SK-N-SH treated with all-trans-retinoic acid at 6 μM for 48 hours (cell line): ENCODE data around the gene GMEB2.

ENCODE experiments used
- ATAC-seq: fragments of 200-7000 bp; cut with Tn5 transposase; 3 replicates; pipeline ENCODE4 v1.9.1; 2020; ENCODE audit warnings: mild to moderate bottlenecking, moderate library complexity
- ARNTL ChIP-seq: fragments of 450-650 bp; formaldehyde crosslinking; IDR thresholded peaks from 2 replicates; pipeline ENCODE4 v1.5.0; 2020; ENCODE audit warnings: low read depth, mild to moderate bottlenecking, moderate library complexity, borderline replicate concordance
- BACH2 ChIP-seq: fragments of 250-450 bp; sonication (Bioruptor Pico); IDR thresholded peaks from 2 replicates; pipeline ENCODE4 v1.9.0; 2021; ENCODE audit warnings: mild to moderate bottlenecking, borderline replicate concordance
- CSDC2 ChIP-seq: fragments of 250-450 bp; sonication (Bioruptor Pico); IDR thresholded peaks from 2 replicates; pipeline ENCODE4 v1.5.0; 2020; ENCODE audit warnings: mild to moderate bottlenecking, moderate library complexity
- CSRNP3 ChIP-seq: fragments of 250-450 bp; sonication (Bioruptor Pico); IDR thresholded peaks from 2 replicates; pipeline ENCODE4 v1.5.1; 2021; ENCODE audit warnings: mild to moderate bottlenecking, moderate library complexity
- ESRRG ChIP-seq: fragments of 250-450 bp; sonication (Bioruptor Pico); IDR thresholded peaks from 2 replicates; pipeline ENCODE4 v1.6.1; 2021; ENCODE audit warnings: mild to moderate bottlenecking
- GLIS3 ChIP-seq: fragments of 250-450 bp; sonication (Bioruptor Pico); IDR thresholded peaks from 2 replicates; pipeline ENCODE4 v1.5.0; 2020; ENCODE audit warnings: mild to moderate bottlenecking, moderate library complexity
- ISL1 ChIP-seq: fragments of 250-450 bp; sonication (Bioruptor Pico); IDR thresholded peaks from 2 replicates; pipeline ENCODE4 v2.1.2; 2022; ENCODE audit warnings: mild to moderate bottlenecking, moderate library complexity
- OSR1 ChIP-seq: fragments of 250-450 bp; sonication (Bioruptor Pico); IDR thresholded peaks from 2 replicates; pipeline ENCODE4 v1.8.0; 2022; ENCODE audit warnings: moderate library complexity, mild to moderate bottlenecking, inconsistent platforms
- POU6F1 ChIP-seq: fragments of 250-450 bp; sonication (Bioruptor Pico); IDR thresholded peaks from 2 replicates; pipeline ENCODE4 v1.8.0; 2021; ENCODE audit warnings: low read depth, mild to moderate bottlenecking, moderate library complexity, borderline replicate concordance
- PPARA ChIP-seq: fragments of 250-450 bp; sonication (Bioruptor Pico); IDR thresholded peaks from 2 replicates; pipeline ENCODE4 v1.5.0; 2020; ENCODE audit warnings: mild to moderate bottlenecking, borderline replicate concordance
- RARB ChIP-seq: fragments of 250-450 bp; sonication (Bioruptor Pico); IDR thresholded peaks from 2 replicates; pipeline ENCODE4 v1.8.0; 2021; ENCODE audit warnings: mild to moderate bottlenecking, moderate library complexity
- SNAI2 ChIP-seq: fragments of 250-450 bp; sonication (Bioruptor Pico); IDR thresholded peaks from 2 replicates; pipeline ENCODE4 v1.5.0; 2020; ENCODE audit warnings: mild to moderate bottlenecking, moderate library complexity
- TCF4 ChIP-seq: fragments of 250-450 bp; sonication (Bioruptor Pico); IDR thresholded peaks from 2 replicates; pipeline ENCODE4 v1.8.0; 2021; ENCODE audit warnings: mild to moderate bottlenecking, moderate library complexity, borderline replicate concordance
- TOX ChIP-seq: fragments of 250-450 bp; sonication (Bioruptor Pico); IDR thresholded peaks from 2 replicates; pipeline ENCODE4 v1.8.0; 2021; ENCODE audit warnings: mild to moderate bottlenecking, moderate library complexity, borderline replicate concordance
- TSHZ2 ChIP-seq: fragments of 250-450 bp; sonication (Bioruptor Pico); IDR thresholded peaks from 2 replicates; pipeline ENCODE4 v1.5.0; 2020; ENCODE audit warnings: mild to moderate bottlenecking, moderate library complexity
- ZC3H10 ChIP-seq: fragments of 250-450 bp; sonication (Bioruptor Pico); IDR thresholded peaks from 2 replicates; pipeline ENCODE4 v1.5.1; 2021; ENCODE audit warnings: mild to moderate bottlenecking, moderate library complexity
- ZFP3 ChIP-seq: fragments of 250-450 bp; sonication (Bioruptor Pico); IDR thresholded peaks from 2 replicates; pipeline ENCODE4 v1.5.0; 2020; ENCODE audit warnings: mild to moderate bottlenecking, moderate library complexity
- ZFP30 ChIP-seq: fragments of 450-650 bp; formaldehyde crosslinking; IDR thresholded peaks from 2 replicates; pipeline ENCODE4 v1.5.0; 2022; ENCODE audit warnings: mild to moderate bottlenecking, moderate library complexity
- ZNF565 ChIP-seq: fragments of 450-650 bp; formaldehyde crosslinking; conservative IDR thresholded peaks from 2 replicates; pipeline ENCODE4 v1.5.0; 2020; ENCODE audit warnings: low read depth, mild to moderate bottlenecking, moderate library complexity
- ZNF8 ChIP-seq: fragments of 450-650 bp; formaldehyde crosslinking; IDR thresholded peaks from 2 replicates; pipeline ENCODE4 v1.5.0; 2020; ENCODE audit warnings: mild to moderate bottlenecking, moderate library complexity
- TF ChIP-seq, protein P1 (sequence below): fragments of 250-450 bp; sonication (Bioruptor Pico); IDR thresholded peaks from 2 replicates; pipeline ENCODE4 v1.5.1; 2020; ENCODE audit warnings: low read depth, mild to moderate bottlenecking, moderate library complexity
- TF ChIP-seq, protein P2 (sequence below): fragments of 250-450 bp; sonication (Bioruptor Pico); IDR thresholded peaks from 2 replicates; pipeline ENCODE4 v1.8.0; 2020; ENCODE audit warnings: mild to moderate bottlenecking, moderate library complexity, borderline replicate concordance

The GMEB2 gene

GRCh38 chr20:63624486-63624885 is 2.4 kb downstream of the GMEB2 start (continued):
- TF ChIP-seq POU6F1 (no peak), CSDC2 (no peak), ESRRG (CRISPR knock-in tag) (no peak), GLIS3 (CRISPR knock-in tag) (no peak), ZC3H10 (CRISPR knock-in tag) (no peak), TCF4 (no peak), PPARA (CRISPR knock-in tag) (no peak)
- TF ChIP-seq, all 23 proteins: peak for 0

DNA sequence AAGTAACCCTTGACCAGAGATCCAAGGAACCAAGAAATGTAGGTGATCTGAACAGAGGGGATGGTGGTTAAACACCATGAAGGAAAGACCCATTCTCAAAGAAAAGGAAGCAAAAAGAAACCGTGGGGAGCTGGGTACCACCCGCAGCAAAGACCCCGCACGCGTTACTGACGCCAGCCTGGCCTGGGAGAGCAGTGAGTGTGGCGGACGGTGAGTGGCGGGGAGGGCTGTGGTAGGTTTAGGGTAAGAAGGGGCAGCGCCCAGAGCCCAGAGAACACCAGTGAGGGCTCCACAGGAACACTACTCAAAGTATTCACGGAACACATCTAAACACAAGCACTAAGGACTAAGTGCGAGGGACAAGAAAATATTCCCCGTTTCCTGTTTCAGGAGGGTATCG is 4.2 kb downstream of the GMEB2 start:
- no peak for TF ChIP-seq TCF4
- TF ChIP-seq ARNTL: no peak
- TF ChIP-seq PPARA (CRISPR knock-in tag): no peak
- TF ChIP-seq CSDC2: no peak
- TF ChIP-seq OSR1 (CRISPR knock-in tag): no peak
- TF ChIP-seq, protein P1, sequence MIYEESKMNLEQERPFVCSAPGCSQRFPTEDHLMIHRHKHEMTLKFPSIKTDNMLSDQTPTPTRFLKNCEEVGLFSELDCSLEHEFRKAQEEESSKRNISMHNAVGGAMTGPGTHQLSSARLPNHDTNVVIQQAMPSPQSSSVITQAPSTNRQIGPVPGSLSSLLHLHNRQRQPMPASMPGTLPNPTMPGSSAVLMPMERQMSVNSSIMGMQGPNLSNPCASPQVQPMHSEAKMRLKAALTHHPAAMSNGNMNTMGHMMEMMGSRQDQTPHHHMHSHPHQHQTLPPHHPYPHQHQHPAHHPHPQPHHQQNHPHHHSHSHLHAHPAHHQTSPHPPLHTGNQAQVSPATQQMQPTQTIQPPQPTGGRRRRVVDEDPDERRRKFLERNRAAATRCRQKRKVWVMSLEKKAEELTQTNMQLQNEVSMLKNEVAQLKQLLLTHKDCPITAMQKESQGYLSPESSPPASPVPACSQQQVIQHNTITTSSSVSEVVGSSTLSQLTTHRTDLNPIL (CRISPR knock-in tag): no peak
- TF ChIP-seq ZNF8: no peak
- no peak for TF ChIP-seq TSHZ2
- no peak for TF ChIP-seq TOX
- no peak for TF ChIP-seq ISL1
- TF ChIP-seq GLIS3 (CRISPR knock-in tag): no peak
- TF ChIP-seq RARB (CRISPR knock-in tag): no peak
- TF ChIP-seq SNAI2: no peak
- no peak for TF ChIP-seq POU6F1
- TF ChIP-seq BACH2 (CRISPR knock-in tag): no peak
- TF ChIP-seq CSRNP3: no peak
- no peak for ATAC-seq

DNA sequence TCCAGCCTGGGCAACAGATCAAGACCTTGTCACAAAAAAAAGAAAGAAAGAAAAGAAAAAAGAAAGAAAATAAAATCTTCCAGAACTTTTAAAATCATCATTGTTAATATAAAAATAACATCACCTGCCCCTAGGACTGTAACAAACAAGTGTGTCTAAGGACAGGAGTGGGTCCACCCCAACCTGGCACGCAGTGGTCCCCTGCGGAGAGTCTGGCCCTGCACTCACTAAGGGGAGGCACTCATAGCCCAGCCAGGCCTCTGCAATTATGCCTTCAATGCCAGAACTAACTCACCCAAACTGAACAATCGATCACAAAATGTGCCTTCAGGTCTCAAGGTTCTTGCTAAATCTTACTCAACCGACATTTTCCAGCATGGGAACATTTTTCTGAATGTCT is 4.8 kb downstream of the GMEB2 start:
- no peak for ATAC-seq
- TF ChIP-seq ZFP30 (CRISPR knock-in tag) (no peak), ESRRG (CRISPR knock-in tag) (no peak), RARB (CRISPR knock-in tag) (no peak), ZC3H10 (CRISPR knock-in tag) (no peak), ZFP3 (CRISPR knock-in tag) (no peak), ZNF565 (no peak), CSDC2 (no peak), PPARA (CRISPR knock-in tag) (no peak), TCF4 (no peak), TOX (no peak), SNAI2 (no peak)
- TF ChIP-seq, protein P1 (CRISPR knock-in tag): no peak
- TF ChIP-seq, protein P2, sequence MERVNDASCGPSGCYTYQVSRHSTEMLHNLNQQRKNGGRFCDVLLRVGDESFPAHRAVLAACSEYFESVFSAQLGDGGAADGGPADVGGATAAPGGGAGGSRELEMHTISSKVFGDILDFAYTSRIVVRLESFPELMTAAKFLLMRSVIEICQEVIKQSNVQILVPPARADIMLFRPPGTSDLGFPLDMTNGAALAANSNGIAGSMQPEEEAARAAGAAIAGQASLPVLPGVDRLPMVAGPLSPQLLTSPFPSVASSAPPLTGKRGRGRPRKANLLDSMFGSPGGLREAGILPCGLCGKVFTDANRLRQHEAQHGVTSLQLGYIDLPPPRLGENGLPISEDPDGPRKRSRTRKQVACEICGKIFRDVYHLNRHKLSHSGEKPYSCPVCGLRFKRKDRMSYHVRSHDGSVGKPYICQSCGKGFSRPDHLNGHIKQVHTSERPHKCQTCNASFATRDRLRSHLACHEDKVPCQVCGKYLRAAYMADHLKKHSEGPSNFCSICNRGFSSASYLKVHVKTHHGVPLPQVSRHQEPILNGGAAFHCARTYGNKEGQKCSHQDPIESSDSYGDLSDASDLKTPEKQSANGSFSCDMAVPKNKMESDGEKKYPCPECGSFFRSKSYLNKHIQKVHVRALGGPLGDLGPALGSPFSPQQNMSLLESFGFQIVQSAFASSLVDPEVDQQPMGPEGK (CRISPR knock-in tag): no peak
